Endothelial cell (in vitro differentiated cells): Measurements from ENCODE around the gene SH3PXD2A. TPM values are rescaled to one million over a fixed set of nuclear protein-coding genes. Genes with fewer than 3 reads are reported as not detected.

Experiments
- DNase-seq: peaks from one replicate; pipeline ENCODE4 v3.0.0; 2021; ENCODE audit warnings: low spot score
- H3K27ac Mint-ChIP-seq: one replicate; pipeline ENCODE4 v1.8.0; 2021; ENCODE audit warnings: mixed read lengths, inconsistent platforms; ENCODE audit not compliant: unreplicated experiment
- H3K27me3 Mint-ChIP-seq: one replicate; pipeline ENCODE4 v1.8.0; 2021; ENCODE audit warnings: mild to moderate bottlenecking, moderate library complexity, mixed read lengths, inconsistent platforms; ENCODE audit not compliant: unreplicated experiment
- H3K36me3 Mint-ChIP-seq: one replicate; pipeline ENCODE4 v1.8.0; 2021; ENCODE audit warnings: mild to moderate bottlenecking, low read depth, mixed read lengths, inconsistent platforms; ENCODE audit not compliant: unreplicated experiment
- H3K4me1 Mint-ChIP-seq: one replicate; pipeline ENCODE4 v1.8.0; 2021; ENCODE audit warnings: mild to moderate bottlenecking, mixed read lengths, inconsistent platforms; ENCODE audit not compliant: unreplicated experiment
- H3K4me3 Mint-ChIP-seq: one replicate; pipeline ENCODE4 v1.8.0; 2021; ENCODE audit warnings: mild to moderate bottlenecking, mixed read lengths, inconsistent platforms; ENCODE audit not compliant: unreplicated experiment
- H3K9me3 Mint-ChIP-seq: one replicate; pipeline ENCODE4 v1.8.0; 2021; ENCODE audit warnings: mixed read lengths, inconsistent platforms; ENCODE audit not compliant: unreplicated experiment
- CTCF ChIP-seq: fragments of 200-600 bp; sonication (generic); IDR thresholded peaks from one replicate; pipeline ENCODE4 v1.5.0; 2021; ENCODE audit warnings: antibody characterized with exemption; ENCODE audit not compliant: unreplicated experiment
- total RNA-seq: library from RNA; stranded (reverse); fragmentation: NEBNext Ultra II Directional; extraction: Animal tissue kit (Norgen Biotek cat#: 25700); gene quantifications from one replicate; pipeline ENCODE4 v1.2.1, GENCODE V29; 2021; ENCODE audit not compliant: unreplicated experiment

Gene SH3PXD2A
- total RNA-seq, 1 donor from 2014 or later, result 59.9 TPM

DNA sequence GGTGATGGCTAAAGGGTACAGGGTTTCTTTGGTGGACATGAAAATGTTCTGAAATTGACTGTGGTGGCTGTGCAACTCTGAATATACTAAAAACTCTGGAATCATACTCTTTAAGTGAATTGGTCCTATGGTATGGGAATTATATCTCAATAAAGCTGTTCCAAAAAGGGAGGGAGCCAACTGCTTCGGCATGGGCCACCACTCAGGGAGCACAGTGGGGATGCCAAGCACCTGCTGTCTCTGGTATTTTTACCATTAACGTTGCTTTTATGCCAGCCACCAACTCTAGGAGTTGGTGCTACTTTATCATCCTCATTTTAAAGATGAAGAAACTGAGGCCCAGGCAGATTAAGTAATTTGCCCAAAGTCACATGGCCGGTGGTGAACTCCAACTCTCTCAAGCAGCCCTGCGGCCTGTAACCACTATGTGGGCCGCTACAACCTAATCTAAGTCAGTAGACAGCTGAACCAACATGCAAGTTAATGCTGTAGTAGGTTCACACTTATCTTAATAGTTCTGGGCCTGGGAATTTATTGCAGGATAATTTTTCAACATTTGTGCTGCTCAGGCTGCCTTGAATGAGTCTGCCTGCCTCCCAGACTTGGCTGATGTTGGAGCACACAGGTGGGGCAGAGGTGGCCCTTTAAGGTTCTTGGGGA lies 20.8 kb downstream of the SH3PXD2A start:
- TF ChIP-seq CTCF, result no peak
- no peaks in the 10 kb centered on the region for H3K36me3 Mint-ChIP-seq
- peak overlapping the region; percentile 78 for H3K27ac Mint-ChIP-seq
- DNase-seq, result no peak
- no peaks in the 10 kb centered on the region for H3K9me3 Mint-ChIP-seq
- H3K4me3 Mint-ChIP-seq, result no peak overlapping the region
- H3K27me3 Mint-ChIP-seq, result peaks cover 4% of the 10 kb centered on the region
- H3K4me1 Mint-ChIP-seq, result peaks cover 58% of the 10 kb centered on the region

- H3K36me3 Mint-ChIP-seq, result no peaks in the 10 kb centered on the region
- H3K4me3 Mint-ChIP-seq, result no peak overlapping the region
- no peaks in the 10 kb centered on the region for H3K9me3 Mint-ChIP-seq
- DNase-seq, result peak; percentile 41
- H3K27ac Mint-ChIP-seq, result peak overlapping the region; percentile 78
- peaks cover 4% of the 10 kb centered on the region for H3K27me3 Mint-ChIP-seq
- TF ChIP-seq CTCF, result no peak
- H3K4me1 Mint-ChIP-seq, result peaks cover 59% of the 10 kb centered on the region
Measured at GRCh38 chr10:103833731-103834365, 21.5 kb downstream of the SH3PXD2A start.

- Mint-ChIP-seq H3K27ac (no peak overlapping the region), H3K9me3 (no peaks in the 10 kb centered on the region), H3K4me3 (no peak overlapping the region), H3K36me3 (peaks cover 3% of the 10 kb centered on the region), H3K27me3 (peaks cover 2% of the 10 kb centered on the region), H3K4me1 (peaks cover 63% of the 10 kb centered on the region)
- no peak for DNase-seq
- TF ChIP-seq CTCF, result no peak
Measured at GRCh38 chr10:103832806-103833205, 22.6 kb downstream of the SH3PXD2A start.

GRCh38 chr10:103829838-103830465 lies 25.4 kb downstream of the SH3PXD2A start:
- no peaks in the 10 kb centered on the region for H3K9me3 Mint-ChIP-seq
- DNase-seq, result no peak
- peaks cover 7% of the 10 kb centered on the region for H3K36me3 Mint-ChIP-seq
- H3K27ac Mint-ChIP-seq, result no peak overlapping the region
- no peaks in the 10 kb centered on the region for H3K27me3 Mint-ChIP-seq
- H3K4me3 Mint-ChIP-seq, result no peak overlapping the region
- peaks cover 49% of the 10 kb centered on the region for H3K4me1 Mint-ChIP-seq
- no peak for TF ChIP-seq CTCF

GRCh38 chr10:103829278-103829677 lies 26.1 kb downstream of the SH3PXD2A start:
- DNase-seq, result no peak
- no peak overlapping the region for H3K4me3 Mint-ChIP-seq
- peak overlapping the region; percentile 31 for H3K27ac Mint-ChIP-seq
- no peaks in the 10 kb centered on the region for H3K27me3 Mint-ChIP-seq
- no peaks in the 10 kb centered on the region for H3K9me3 Mint-ChIP-seq
- H3K4me1 Mint-ChIP-seq, result peaks cover 54% of the 10 kb centered on the region
- peaks cover 7% of the 10 kb centered on the region for H3K36me3 Mint-ChIP-seq
- no peak for TF ChIP-seq CTCF
